ENCODE results near the gene MEPCE.
"Not testable (repeated sequence)": the region's sequence is repeated elsewhere in the genome, so short reads cannot be mapped to it uniquely, and the experiment has no call there.

The MEPCE gene

DNA sequence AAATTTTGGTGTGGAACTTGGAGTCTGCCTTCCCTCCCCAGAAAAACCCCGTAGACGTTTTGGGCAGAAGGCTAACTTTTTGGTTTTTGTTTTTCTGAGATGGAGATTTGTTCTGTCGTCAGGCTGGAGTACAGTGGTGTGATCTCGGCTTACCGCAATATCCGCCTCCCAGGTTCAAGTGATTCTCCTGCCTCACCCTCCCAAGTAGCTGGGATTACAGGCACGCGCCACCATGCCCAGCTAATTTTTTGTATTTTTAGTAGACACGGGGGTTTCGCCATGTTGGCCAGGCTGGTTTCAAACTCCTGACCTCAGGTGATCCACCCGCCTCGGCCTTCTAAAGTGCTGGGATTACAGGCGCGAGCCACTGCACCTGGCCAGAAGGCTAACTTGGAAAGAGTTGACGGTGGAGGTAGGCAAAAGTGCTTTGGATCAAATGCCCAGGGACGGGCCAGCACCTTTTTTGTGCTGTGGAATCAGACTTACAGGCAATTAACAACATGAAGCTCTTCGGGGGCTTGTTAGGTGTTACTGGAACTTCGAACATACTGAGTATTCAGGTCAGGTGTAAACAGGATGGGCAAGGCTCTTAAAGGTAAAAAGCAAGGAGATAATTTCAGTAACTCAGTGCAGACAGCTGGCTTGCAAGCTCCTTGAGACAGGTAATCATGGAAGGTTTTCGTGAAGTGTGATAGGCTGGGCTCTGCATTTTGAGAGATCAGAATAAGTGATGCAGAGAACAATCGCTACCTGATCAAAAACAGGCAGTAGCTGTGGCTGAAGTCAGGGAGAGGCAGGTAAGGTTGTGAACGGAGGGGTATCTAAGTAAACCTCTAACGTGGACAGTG, 4.9 kb downstream of the MEPCE start:
- no peak for DNase-seq

GRCh38 chr7:100435401-100436304, 6.0 kb downstream of the MEPCE start:
- DNase-seq, result peak; percentile 55 to 57

DNA sequence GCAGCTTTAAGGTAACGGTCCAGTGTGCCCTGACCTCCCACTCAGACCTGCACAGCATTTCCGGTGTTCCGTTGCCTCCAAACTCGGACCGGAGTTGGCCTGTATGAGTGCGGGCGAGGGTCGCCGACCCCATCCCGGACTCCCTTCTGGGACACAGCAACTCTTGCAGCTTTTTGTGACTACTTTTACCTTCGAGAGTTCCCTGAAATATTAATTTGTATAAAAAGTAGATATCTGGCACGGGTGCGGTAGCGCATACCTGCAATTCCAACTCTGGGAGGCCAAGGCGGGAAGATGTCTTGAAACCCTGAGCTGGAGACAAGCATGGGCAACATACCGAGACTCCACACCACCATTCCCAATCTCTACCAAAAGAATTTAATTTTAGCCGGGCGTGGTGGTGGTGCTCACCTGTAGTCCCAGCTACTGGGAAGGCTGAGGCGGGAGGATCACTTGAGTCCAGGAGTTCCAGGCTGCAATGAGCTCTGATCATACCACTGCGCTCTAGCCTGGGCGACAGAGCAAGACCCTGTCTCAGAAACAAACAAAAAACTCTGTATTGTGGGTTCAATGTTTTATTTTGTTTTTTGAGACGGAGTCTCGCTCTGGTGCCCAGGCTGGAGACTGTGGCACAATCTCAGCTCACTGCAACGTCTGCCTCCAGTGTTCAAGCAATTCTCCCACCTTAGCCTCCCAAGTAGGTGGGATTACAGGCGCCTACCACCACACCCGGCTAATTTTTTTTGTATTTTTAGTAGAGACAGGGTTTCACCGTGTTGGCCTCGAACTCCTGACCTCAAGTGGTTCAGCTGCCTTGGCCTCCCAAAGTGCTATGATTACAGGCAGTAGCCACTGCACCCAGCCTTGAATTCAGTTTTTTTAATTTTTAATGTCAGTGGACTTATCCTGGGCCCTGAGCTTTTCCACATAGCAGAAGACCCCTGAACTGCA, 7.8 kb downstream of the MEPCE start:
- no peak for DNase-seq

- no peak for DNase-seq
These were observed 8.5 kb downstream of the MEPCE start for GRCh38 chr7:100438172-100438571.

DNA sequence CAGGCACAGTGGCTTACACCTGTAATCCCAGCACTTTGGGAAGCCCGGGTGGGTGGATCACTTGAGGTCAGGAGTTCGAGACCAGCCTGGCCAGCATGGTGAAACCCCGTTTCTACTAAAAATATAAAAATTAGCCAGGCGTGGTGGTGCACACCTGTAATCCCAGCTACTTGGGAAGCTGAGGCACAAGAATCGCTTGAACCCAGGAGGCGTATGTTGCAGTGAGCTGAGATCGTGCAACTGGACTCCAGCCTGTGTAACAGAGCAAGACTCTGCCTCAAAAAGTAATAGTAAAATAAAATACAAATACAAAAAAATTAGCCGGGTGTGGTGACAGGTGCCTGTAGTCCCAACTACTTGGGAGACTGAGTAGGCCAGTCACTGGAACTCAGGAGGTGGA, 9.1 kb downstream of the MEPCE start:
- DNase-seq, result not testable (repeated sequence)

DNA sequence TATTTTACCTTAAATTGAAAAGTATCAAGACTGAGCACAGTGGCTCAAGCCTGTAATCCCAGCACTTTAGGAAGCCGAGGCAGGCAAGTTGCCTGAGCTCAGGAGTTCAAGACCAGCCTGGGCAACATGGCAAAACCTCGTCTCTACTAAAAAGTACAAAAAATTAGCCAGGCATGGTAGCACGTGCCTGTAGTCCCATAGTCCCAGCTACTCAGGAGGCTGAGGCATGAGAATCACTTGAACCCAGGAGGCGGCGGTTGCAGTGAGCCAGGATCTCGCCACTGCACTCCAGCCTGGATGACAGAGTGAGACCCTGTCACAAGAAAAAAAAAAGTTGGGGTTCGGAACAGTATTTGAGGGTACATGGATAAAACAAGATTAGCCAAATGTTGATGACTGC, 9.6 kb downstream of the MEPCE start:
- not testable (repeated sequence) for DNase-seq

DNA sequence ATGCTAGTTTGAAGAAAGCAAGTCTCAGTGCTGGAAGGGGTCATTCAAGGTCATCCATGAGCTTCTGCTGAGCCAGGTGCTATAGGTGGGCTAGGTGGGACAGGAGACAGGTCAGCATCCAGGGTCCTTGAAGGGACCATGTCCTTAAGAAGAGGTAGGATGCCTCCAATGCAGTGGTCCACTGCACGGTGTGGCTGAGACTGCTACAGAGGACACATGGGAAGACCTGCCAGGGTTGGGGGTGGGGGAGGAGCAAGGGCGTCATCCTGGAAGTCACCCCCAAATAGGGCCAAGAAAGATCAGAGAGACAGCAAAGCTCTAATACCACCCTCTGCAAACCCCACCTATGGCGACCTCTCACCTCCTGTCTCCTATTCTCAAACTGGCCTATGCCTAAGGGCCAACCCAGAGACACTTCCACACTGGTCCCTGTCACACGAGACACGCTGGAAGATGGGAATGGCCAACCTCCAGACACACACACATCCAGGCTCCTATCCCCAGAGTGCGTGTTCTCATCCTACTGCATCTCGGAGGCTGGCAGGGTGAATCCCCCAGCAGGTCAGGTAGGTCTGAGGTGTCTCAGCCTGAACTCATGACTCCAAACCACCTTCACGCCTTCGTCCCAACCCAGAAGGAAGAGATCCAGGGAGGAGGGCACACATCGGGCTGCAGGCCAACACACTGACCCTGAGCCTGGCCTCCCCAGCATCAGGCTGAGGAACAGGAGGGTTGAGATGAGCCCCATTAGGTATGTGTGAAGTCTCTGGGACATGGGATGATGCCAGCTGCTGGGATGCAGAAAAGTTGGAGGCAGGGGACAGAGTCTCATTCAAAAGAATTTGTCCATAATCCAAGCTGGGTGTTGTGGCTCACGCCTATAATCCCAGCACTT, 12.3 kb downstream of the MEPCE start:
- DNase-seq, result no peak

DNA sequence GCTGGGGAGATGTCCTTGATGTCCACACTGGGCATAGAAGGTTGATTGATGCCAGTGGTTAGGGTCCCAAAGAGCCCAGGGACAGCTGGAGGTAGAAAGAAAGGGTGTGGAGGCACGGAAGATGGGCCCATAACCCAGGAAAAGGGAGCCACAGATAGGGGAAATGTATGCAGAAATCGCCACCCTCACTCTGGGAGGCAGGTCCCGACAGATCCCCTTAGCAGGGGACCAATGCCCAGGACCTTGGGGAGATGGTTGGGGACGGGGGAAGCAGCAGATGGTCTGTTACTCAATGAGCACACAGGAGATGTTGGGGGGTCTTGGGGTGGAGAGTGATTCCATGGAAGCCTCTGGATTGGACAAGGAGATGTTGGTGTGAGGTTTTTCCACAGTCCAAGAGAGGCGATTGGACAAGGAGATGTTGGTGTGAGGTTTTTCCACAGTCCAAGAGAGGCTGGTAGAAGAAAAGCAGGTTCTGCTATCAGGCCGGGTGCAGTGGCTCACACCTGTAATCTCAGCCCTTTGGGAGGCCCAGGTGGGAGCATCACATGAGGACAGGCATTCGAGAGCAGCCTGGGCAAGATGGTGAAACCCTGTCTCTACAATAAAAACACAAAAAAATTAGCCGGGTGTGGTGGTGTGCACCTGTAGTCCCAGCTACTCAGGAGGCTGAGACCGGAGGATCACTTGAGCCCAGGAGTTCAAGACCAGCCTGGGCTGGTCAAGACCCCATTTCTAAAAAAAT, 13.6 kb downstream of the MEPCE start:
- no peak for DNase-seq

DNA sequence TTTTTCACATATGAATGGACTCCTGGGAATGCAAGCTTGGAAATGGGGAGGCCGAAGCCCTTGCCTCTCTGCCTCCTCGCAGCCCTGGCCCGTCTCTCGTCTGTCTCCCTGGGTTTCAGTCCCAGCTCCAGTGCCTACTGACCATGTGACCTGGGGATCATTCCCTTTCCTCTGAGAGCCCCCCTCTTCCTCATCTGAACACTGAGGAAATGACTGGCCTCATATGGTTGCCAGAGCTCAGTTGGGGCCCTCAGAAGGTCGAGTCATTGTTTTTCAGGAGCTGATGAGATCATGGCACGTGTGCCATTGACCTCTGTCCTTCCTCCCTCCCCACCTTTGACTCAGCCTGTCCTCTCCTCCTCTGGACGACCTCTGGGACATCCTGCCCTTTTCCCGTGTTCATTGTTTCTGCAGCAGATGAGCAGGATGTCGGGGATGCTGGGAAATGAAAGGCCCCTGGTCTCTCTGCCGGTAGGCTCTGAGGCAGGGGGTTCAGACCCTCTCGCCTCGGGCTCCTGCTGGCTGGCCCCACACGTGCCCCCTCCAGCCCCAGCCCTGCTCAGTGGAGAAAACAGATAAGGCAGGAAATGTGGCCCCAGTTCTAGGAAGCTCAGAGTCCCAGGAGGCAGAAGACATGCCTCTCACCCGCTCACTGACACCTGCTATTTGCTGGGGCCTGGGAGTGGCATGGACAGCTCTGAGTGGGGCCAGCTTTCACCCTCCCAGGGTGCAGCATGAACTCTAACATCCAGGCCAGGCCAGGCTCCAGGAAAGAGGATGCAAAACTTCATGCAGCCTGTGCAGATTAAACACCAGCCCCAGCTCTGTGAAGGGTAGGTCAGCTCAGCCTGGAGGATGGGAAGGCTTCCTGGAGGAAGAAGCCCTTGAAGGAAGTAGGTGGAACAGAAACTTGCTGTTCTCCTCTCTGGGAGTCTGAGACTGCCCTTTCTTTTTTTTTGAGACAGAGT, 15.0 kb downstream of the MEPCE start:
- DNase-seq, result no peak

DNA sequence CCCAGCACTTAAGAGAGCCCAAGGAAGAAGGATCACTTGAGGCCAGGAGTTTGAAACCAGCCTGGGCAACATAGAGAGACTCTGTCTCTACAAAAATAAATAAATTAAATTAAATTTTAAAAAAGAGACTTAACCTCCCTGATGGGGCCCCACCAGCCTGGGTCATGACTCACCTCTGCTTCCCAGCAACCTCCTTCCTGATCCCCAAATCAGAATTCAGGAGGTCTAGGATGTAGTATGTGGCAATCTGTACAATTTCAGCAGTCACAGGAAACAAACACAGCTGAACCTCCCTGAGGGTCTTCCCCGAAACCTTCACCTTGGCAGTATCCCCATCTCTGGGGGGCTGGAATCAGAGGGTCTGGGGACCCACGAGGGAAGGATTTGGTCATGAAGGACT, 16.4 kb downstream of the MEPCE start:
- no peak for DNase-seq

DNA sequence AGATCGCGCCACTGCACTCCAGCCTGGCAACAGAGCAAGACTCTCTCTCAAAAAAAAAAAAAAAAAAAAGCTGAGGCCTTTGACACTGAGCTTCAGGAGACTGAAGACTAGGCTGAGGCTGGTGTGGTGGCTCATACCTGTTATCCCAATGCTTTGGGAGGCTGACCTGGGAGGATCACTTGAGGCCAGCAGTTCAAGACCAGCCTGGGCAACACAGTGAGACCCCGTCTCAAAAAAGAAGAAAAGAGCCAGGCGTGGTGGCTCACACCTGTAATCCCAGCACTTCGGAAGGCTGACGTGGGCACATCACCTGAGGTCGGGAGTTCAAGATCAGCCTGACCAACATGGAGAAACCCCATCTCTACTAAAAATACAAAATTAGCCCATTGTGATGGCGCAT, 17.7 kb downstream of the MEPCE start:
- DNase-seq, result not testable (repeated sequence)

- DNase-seq, result no peak
These were observed 19.7 kb downstream of the MEPCE start for GRCh38 chr7:100449190-100449795.

DNA sequence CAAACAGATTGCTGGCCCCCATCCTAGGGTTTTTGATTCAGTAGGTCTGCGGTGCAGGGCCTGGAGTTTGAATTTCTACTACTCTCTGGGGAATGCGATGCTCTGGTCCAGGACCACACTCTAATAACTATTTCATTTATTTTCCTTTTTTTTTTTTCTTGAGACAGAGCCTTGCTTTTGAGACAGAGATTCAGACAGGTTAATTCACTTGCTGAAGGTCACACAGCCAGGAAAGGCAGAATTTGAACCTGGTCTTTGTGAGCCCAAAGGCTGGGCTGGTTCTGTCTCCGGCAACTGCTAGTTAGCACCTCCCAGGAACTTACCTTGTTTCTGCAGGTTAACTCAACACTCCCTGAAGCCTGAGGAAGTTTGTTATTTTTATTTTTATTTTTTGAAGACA, 22.9 kb downstream of the MEPCE start:
- DNase-seq, result no peak

GRCh38 chr7:100453854-100454253, 24.2 kb downstream of the MEPCE start:
- DNase-seq, result not testable (repeated sequence)

DNA sequence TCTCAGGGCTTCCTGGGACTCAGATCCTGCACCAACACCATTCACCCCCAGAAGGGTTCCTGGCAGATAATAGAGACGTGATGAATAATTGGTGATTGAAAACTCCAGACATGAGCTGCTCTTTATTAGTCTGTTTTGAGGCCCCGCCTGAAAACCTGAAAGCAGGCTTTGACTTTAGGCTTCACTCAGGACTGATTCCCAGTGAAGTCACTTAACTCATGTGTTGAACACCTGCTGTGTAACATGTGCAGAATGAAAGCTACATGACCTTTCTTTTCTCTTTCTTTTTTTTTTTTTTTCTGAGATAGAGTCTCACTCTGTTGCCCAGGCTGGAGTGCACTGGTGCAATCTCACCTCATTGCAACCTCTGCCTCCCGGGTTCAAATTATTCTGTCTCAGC, 25.6 kb downstream of the MEPCE start:
- DNase-seq, result no peak

DNA sequence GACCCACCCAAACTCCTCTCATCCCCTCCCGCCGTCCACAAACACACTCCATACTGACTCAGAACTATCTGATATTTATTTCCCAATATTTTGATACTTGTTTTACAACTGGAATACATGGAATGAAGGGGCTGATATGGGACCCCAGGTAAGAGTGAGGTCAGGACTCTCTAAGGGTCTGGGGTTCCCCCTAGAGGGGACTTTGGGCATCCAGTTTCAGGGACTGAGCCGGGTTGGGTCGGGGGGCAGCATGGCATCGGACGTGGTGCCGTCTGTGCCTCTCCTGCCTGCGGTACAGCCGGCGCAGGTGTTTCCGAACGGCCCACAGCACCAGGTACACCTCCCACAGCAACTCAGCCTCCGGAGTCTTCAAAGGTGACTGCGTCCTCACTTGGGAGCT, 26.9 kb downstream of the MEPCE start:
- no peak for DNase-seq

- DNase-seq, result no peak
These were observed 27.4 kb downstream of the MEPCE start for GRCh38 chr7:100457033-100457432.

GRCh38 chr7:100464210-100464660, 34.6 kb downstream of the MEPCE start, which contains the start of gene SPACDR:
TSS of gene SPACDR (minus strand) at chr7:100464260. CDS start at chr7:100464025, 235 bp downstream.
- DNase-seq, result no peak

DNA sequence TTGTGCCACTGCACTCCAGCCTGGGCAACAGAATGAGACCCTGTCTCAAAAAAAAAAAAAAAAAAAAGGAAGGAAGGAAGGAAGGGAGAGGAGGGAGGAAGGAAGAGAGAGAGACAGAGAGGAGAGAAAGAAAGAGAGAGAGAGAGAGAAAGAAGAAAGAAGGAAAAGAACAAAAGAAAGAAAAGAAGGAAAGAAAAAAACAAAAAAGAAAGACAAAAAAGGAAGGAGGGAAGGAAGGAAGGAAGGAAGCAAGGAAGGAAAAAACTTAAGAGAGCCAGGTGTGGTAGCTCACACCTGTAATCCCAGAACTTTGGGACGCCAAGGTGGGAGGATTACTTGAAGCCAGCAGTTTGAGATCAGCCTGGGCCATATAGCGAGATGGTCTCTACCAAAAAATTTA, 35.2 kb downstream of the MEPCE start:
- no peak for DNase-seq

Measured in stimulated activated CD4-positive, alpha-beta T cell treated with anti-CD3 and anti-CD28 coated beads, Interleukin-2, amount 100 ng/mL, for 24 hours (primary cell).